Parathyroid adenoma (tissue), 2 donors: ENCODE data around the gene WDR81.

Experiments used
- H2AFZ ChIP-seq: fragments of 300-600 bp; sonication (generic); one replicate; pipeline ENCODE4 v1.7.0; 2017; ENCODE audit warnings: antibody characterized with exemption, mild to moderate bottlenecking
- H3K27ac ChIP-seq: fragments of 300-600 bp; sonication (generic); one replicate; pipeline ENCODE4 v1.7.0; 2017
- H3K27me3 ChIP-seq: fragments of 300-600 bp; sonication (generic); one replicate; pipeline ENCODE4 v1.7.0; 2017; ENCODE audit warnings: low read length; ENCODE audit not compliant: control insufficient read depth, insufficient read depth
- H3K36me3 ChIP-seq: fragments of 300-600 bp; sonication (generic); one replicate; pipeline ENCODE4 v1.7.0; 2017; ENCODE audit warnings: low read length; ENCODE audit not compliant: control insufficient read depth, insufficient read depth
- H3K4me1 ChIP-seq: fragments of 300-600 bp; sonication (generic); one replicate; pipeline ENCODE4 v1.7.0; 2017; ENCODE audit warnings: control low read depth
- H3K4me2 ChIP-seq: fragments of 300-600 bp; sonication (generic); one replicate; pipeline ENCODE4 v1.7.0; 2017; ENCODE audit warnings: low read length
- H3K4me3 ChIP-seq: fragments of 300-600 bp; sonication (generic); one replicate; pipeline ENCODE4 v1.7.0; 2017; ENCODE audit warnings: low read depth, low read length
- H3K79me2 ChIP-seq: fragments of 300-600 bp; sonication (generic); one replicate; pipeline ENCODE4 v1.7.0; 2017; ENCODE audit warnings: control low read depth
- H3K9ac ChIP-seq: fragments of 300-600 bp; sonication (generic); one replicate; pipeline ENCODE4 v1.7.0; 2017; ENCODE audit warnings: mild to moderate bottlenecking
- H3K9me3 ChIP-seq: fragments of 300-600 bp; sonication (generic); one replicate; pipeline ENCODE4 v1.7.0; 2017; ENCODE audit warnings: low read length; ENCODE audit not compliant: control insufficient read depth
- TF ChIP-seq, protein P1 (sequence below): fragments of 300-600 bp; sonication (generic); IDR thresholded peaks from one replicate; pipeline ENCODE4 v1.7.0; 2017; ENCODE audit warnings: antibody characterized with exemption, mild to moderate bottlenecking
- donor health status: primary hyperparathyroidism.

WDR81 gene

DNA sequence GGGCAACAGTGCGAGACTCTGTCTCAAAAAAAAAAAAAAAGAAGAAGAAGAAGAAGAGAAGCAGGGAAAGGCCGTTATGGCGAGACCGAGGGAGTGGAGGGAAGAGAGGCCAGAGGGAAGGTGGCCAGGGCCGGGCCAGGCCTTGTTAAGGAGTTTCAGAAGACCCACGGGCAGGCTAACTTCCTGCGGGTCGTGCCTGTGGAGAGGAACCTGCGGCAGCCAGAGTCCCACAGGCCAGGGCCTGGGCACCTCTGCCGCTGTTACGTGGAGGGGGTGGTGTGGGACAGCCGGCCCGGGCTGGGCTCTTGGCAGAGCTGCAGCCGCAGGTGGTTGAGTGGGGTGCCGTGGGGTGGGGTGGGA is 5.4 kb downstream of the WDR81 start:
- H2AFZ ChIP-seq = no peak overlapping the region
- no peaks in the 10 kb centered on the region for H3K79me2 ChIP-seq
- no peaks in the 10 kb centered on the region for H3K27me3 ChIP-seq
- TF ChIP-seq, protein P1, sequence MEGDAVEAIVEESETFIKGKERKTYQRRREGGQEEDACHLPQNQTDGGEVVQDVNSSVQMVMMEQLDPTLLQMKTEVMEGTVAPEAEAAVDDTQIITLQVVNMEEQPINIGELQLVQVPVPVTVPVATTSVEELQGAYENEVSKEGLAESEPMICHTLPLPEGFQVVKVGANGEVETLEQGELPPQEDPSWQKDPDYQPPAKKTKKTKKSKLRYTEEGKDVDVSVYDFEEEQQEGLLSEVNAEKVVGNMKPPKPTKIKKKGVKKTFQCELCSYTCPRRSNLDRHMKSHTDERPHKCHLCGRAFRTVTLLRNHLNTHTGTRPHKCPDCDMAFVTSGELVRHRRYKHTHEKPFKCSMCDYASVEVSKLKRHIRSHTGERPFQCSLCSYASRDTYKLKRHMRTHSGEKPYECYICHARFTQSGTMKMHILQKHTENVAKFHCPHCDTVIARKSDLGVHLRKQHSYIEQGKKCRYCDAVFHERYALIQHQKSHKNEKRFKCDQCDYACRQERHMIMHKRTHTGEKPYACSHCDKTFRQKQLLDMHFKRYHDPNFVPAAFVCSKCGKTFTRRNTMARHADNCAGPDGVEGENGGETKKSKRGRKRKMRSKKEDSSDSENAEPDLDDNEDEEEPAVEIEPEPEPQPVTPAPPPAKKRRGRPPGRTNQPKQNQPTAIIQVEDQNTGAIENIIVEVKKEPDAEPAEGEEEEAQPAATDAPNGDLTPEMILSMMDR = no peak
- H3K36me3 ChIP-seq = no peaks in the 10 kb centered on the region
- H3K9me3 ChIP-seq = no peaks in the 10 kb centered on the region
- no peak overlapping the region for H3K27ac ChIP-seq
- no peak overlapping the region for H3K4me3 ChIP-seq
- no peak overlapping the region for H3K9ac ChIP-seq
- H3K4me2 ChIP-seq = no peak overlapping the region
- no peaks in the 10 kb centered on the region for H3K4me1 ChIP-seq

DNA sequence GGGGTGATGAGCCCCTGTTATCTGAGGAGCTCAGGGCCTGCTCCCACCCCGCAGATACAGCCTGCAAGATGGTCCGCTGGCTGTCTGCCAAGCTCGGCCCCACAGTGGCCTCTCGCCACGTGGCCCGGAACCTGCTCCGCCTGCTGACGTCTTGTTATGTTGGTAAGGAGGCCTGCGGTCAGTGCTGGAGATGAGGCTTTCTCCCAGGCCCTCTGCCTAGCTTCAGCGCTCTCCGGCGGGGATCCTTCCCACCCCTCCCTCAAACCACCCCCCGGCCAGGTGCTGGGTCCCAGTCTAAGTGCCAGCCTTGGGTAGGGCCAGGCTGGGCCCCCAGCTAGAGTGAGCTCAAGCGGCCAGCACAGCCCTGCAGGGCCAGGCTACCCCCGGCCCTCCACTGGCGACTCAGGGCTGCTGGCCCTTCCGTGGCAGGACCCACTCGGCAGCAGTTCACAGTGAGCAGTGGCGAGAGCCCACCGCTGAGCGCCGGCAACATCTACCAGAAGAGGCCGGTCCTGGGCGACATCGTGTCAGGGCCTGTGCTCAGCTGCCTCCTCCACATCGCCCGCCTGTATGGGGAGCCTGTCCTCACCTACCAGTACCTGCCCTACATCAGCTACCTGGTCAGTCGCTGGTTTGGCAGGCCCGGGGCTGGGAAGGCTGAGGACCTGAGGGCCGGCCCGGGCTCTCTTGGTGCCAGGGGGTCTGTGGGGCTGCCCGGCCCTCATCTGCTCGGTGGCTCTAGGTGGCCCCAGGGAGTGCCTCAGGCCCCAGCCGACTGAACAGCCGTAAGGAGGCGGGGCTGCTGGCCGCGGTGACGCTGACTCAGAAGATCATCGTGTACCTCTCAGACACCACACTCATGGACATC is 6.1 kb downstream of the WDR81 start:
- H3K4me1 ChIP-seq = no peaks in the 10 kb centered on the region
- no peaks in the 10 kb centered on the region for H3K79me2 ChIP-seq
- H3K9ac ChIP-seq = no peak overlapping the region
- H3K36me3 ChIP-seq = no peaks in the 10 kb centered on the region
- no peak overlapping the region for H3K4me3 ChIP-seq
- peak overlapping the region; percentile 56 for H3K27ac ChIP-seq
- no peaks in the 10 kb centered on the region for H3K27me3 ChIP-seq
- TF ChIP-seq, protein P1 = no peak
- no peak overlapping the region for H2AFZ ChIP-seq
- no peak overlapping the region for H3K4me2 ChIP-seq
- no peaks in the 10 kb centered on the region for H3K9me3 ChIP-seq

DNA sequence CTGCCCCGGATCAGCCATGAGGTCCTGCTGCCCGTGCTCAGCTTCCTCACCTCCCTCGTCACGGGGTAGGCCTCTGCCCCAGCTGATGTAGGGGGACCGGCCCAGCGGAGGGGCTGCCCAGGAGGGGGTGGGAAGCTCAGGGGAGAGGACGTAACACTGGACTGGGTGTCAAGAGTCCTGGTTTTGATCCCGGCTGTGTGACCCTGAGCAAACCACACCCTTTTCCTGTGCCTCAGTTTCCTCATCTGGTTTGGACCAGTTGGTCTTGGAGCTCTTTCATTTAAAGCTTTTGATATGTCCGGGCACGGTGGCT is 6.6 kb downstream of the WDR81 start:
- no peak overlapping the region for H3K4me3 ChIP-seq
- no peaks in the 10 kb centered on the region for H3K9me3 ChIP-seq
- H2AFZ ChIP-seq = no peak overlapping the region
- no peak overlapping the region for H3K9ac ChIP-seq
- H3K36me3 ChIP-seq = no peaks in the 10 kb centered on the region
- H3K4me2 ChIP-seq = no peak overlapping the region
- H3K4me1 ChIP-seq = no peaks in the 10 kb centered on the region
- TF ChIP-seq, protein P1 = no peak
- no peaks in the 10 kb centered on the region for H3K27me3 ChIP-seq
- H3K79me2 ChIP-seq = no peaks in the 10 kb centered on the region
- peak overlapping the region; percentile 56 for H3K27ac ChIP-seq

DNA sequence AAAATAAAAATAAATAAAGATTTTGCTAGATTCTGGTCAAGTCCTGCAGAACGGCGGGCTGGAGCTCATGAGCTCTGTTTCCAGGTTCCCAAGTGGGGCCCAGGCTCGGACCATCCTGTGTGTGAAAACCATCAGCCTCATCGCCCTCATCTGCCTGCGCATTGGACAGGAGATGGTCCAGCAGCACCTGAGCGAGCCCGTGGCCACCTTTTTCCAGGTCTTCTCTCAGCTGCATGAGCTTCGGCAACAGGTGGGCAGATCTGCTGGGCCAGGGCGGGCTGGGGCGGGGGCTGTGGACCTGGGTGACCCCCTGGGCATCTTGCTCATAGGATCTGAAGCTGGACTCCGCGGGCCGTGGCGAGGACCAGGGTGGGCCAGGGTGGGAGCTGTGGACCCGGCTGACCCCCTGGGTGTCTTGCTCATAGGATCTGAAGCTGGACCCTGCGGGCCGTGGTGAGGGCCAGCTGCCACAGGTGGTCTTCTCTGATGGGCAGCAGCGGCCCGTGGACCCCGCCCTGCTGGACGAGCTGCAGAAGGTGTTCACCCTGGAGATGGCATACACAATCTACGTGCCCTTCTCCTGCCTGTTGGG is 7.8 kb downstream of the WDR81 start:
- TF ChIP-seq, protein P1 = no peak
- Histone ChIP-seq H2AFZ (no peak overlapping the region), H3K9me3 (no peaks in the 10 kb centered on the region), H3K4me2 (no peak overlapping the region), H3K4me3 (no peak overlapping the region), H3K4me1 (no peaks in the 10 kb centered on the region), H3K9ac (no peak overlapping the region), H3K27me3 (no peaks in the 10 kb centered on the region), H3K36me3 (no peaks in the 10 kb centered on the region), H3K27ac (no peak overlapping the region), H3K79me2 (no peaks in the 10 kb centered on the region)

DNA sequence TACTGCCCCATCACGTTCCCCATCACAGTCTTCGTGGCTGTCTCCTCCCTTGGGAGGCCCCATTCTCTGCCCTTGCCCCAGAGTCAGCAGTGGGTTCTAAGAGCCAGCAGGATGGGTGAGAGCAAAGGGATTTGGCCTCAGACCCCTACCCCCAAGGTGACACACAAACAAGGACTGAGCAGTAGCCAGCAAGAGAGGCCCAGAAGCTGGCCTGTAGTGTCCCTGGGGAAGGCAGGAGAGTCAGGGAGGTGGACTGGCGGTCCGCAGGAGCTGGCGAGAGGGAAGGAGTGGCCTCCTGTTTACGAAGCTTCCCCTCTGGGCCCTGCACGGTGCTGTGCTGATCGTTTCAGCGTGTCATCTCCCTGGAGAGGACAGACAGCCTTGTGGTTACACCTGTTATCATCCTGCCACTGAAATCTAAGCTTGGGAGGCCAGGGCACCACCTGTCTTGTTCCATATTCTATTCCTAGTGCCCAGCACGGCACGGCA is 8.4 kb downstream of the WDR81 start:
- H3K27ac ChIP-seq = no peak overlapping the region

More for the DNA sequence above, 8.4 kb downstream of the WDR81 start:
- TF ChIP-seq, protein P1 = no peak
- Histone ChIP-seq H3K27me3 (no peaks in the 10 kb centered on the region), H3K36me3 (no peaks in the 10 kb centered on the region), H3K79me2 (no peaks in the 10 kb centered on the region), H2AFZ (no peak overlapping the region), H3K4me1 (no peaks in the 10 kb centered on the region), H3K4me3 (no peak overlapping the region), H3K4me2 (no peak overlapping the region), H3K9me3 (no peaks in the 10 kb centered on the region), H3K9ac (no peak overlapping the region)
